ENCODE results near the gene SLC44A1. TPM values are rescaled to one million over a fixed set of nuclear protein-coding genes. Genes with fewer than 3 reads are reported as not detected.
A peak's percentile ranks its signal among the peaks of the same experiment; 100 is the strongest.

The SLC44A1 gene
- total and polyA plus RNA-seq, 2 of the 13 experiments (the other 11 are each of a cell fraction or from before 2014, with no cell fraction given) = 21.4 to 40.8 TPM

DNA sequence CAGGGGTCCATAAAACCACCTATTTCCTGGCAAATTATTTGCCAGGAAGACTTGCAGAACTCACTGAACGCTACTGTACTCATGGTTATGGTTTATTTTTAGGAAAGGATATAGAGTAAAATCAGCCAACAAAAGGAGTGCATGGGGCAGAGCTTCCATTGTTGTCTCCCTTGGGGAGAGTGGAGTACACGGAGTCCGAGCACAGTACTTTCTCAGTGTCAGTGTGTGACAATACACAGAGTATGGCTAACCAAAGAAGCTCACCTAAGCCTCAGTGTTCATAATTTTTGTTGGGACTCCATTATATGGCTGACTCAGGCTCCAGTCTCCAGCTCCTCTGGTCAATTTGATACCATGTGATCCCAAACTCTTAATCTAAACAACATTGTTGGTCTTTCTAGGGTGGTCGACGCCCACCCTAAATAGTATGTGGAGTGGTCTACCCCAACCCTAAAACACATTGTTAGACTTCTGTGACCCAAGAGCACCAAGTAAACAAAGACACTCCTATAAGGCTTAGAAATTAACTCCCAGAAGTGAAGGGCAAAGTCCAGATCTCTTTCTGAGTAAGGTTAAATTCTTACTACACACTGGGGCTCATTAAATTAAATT, 74.9 kb downstream of the SLC44A1 start (continued):
- TF ChIP-seq, protein P1, sequence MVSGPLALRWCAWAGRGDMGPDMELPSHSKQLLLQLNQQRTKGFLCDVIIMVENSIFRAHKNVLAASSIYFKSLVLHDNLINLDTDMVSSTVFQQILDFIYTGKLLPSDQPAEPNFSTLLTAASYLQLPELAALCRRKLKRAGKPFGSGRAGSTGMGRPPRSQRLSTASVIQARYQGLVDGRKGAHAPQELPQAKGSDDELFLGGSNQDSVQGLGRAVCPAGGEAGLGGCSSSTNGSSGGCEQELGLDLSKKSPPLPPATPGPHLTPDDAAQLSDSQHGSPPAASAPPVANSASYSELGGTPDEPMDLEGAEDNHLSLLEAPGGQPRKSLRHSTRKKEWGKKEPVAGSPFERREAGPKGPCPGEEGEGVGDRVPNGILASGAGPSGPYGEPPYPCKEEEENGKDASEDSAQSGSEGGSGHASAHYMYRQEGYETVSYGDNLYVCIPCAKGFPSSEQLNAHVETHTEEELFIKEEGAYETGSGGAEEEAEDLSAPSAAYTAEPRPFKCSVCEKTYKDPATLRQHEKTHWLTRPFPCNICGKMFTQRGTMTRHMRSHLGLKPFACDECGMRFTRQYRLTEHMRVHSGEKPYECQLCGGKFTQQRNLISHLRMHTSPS (CRISPR knock-in tag; IDR thresholded peaks at IDR 0.05; ENCODE audit: low read depth) = peak; percentile 11; the same call in 1 of the 2 replicates
- TF ChIP-seq, protein P2, sequence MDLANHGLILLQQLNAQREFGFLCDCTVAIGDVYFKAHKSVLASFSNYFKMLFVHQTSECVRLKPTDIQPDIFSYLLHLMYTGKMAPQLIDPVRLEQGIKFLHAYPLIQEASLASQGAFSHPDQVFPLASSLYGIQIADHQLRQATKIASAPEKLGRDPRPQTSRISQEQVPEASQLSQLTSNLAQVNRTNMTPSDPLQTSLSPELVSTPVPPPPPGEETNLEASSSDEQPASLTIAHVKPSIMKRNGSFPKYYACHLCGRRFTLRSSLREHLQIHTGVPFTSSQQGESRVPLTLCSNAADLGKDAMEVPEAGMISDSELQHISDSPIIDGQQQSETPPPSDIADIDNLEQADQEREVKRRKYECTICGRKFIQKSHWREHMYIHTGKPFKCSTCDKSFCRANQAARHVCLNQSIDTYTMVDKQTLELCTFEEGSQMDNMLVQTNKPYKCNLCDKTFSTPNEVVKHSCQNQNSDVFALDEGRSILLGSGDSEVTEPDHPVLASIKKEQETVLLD (CRISPR knock-in tag; IDR thresholded peaks at IDR 0.05; ENCODE audit: low read depth) = no peak
- TF ChIP-seq ZNF788 (CRISPR knock-in tag; IDR thresholded peaks at IDR 0.05; ENCODE audit: borderline replicate concordance) = no peak
- TF ChIP-seq, protein P3, sequence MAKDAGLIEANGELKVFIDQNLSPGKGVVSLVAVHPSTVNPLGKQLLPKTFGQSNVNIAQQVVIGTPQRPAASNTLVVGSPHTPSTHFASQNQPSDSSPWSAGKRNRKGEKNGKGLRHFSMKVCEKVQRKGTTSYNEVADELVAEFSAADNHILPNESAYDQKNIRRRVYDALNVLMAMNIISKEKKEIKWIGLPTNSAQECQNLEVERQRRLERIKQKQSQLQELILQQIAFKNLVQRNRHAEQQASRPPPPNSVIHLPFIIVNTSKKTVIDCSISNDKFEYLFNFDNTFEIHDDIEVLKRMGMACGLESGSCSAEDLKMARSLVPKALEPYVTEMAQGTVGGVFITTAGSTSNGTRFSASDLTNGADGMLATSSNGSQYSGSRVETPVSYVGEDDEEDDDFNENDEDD (CRISPR knock-in tag; IDR thresholded peaks at IDR 0.05; ENCODE audit: borderline replicate concordance) = no peak
- TF ChIP-seq KAT7 (CRISPR knock-in tag; IDR thresholded peaks at IDR 0.05; ENCODE audit: borderline replicate concordance) = no peak
- no peak for TF ChIP-seq HNRNPLL (IDR thresholded peaks at IDR 0.05; ENCODE audit: low read depth, low read length, poor library complexity, severe bottlenecking)
- no peak for TF ChIP-seq ZBTB46 (CRISPR knock-in tag; IDR thresholded peaks at IDR 0.05; ENCODE audit: borderline replicate concordance)
- no peak for TF ChIP-seq SMC3 (IDR thresholded peaks at IDR 0.05; ENCODE audit: low read length)
- TF ChIP-seq ZNF543 (CRISPR knock-in tag; IDR thresholded peaks at IDR 0.05) = no peak
- TF ChIP-seq CHCHD3 (CRISPR knock-in tag; IDR thresholded peaks at IDR 0.05) = no peak
- no peak for TF ChIP-seq CEBPG (CRISPR knock-in tag; IDR thresholded peaks at IDR 0.05)
- TF ChIP-seq ZNF660 (CRISPR knock-in tag; IDR thresholded peaks at IDR 0.05; ENCODE audit: borderline replicate concordance, low read depth) = no peak
- TF ChIP-seq POLR2A (IDR thresholded peaks at IDR 0.05; ENCODE audit: insufficient read depth in 1 of 2, low read depth in 2 of 2, low read length in 2 of 2) = no peak
- TF ChIP-seq PHF21A (CRISPR knock-in tag; IDR thresholded peaks at IDR 0.05) = no peak
- TF ChIP-seq ZGPAT (CRISPR knock-in tag; IDR thresholded peaks at IDR 0.05) = 0 out of 2 replicates have a peak, but pooled peaks have one; percentile 3
- no peak for TF ChIP-seq RNF2 (conservative IDR thresholded peaks at IDR 0.05; ENCODE audit: low read depth)
- no peak for TF ChIP-seq ZNF382 (CRISPR knock-in tag; IDR thresholded peaks at IDR 0.05; ENCODE audit: borderline replicate concordance)
- no peak for TF ChIP-seq ZC3H4 (CRISPR knock-in tag; IDR thresholded peaks at IDR 0.05; ENCODE audit: borderline replicate concordance)
- TF ChIP-seq ELF1 (CRISPR knock-in tag; IDR thresholded peaks at IDR 0.05) = no peak
- no peak for TF ChIP-seq SIX4 (CRISPR knock-in tag; IDR thresholded peaks at IDR 0.05)
- TF ChIP-seq, protein P4, sequence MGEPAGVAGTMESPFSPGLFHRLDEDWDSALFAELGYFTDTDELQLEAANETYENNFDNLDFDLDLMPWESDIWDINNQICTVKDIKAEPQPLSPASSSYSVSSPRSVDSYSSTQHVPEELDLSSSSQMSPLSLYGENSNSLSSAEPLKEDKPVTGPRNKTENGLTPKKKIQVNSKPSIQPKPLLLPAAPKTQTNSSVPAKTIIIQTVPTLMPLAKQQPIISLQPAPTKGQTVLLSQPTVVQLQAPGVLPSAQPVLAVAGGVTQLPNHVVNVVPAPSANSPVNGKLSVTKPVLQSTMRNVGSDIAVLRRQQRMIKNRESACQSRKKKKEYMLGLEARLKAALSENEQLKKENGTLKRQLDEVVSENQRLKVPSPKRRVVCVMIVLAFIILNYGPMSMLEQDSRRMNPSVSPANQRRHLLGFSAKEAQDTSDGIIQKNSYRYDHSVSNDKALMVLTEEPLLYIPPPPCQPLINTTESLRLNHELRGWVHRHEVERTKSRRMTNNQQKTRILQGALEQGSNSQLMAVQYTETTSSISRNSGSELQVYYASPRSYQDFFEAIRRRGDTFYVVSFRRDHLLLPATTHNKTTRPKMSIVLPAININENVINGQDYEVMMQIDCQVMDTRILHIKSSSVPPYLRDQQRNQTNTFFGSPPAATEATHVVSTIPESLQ (CRISPR knock-in tag; conservative IDR thresholded peaks at IDR 0.05) = no peak
